Kidney tubule cell (primary cell): ENCODE data around the gene MYL7.
A peak's percentile ranks its signal among the peaks of the same experiment; 100 is the strongest.
"Not testable (repeated sequence)": the region's sequence is repeated elsewhere in the genome, so short reads cannot be mapped to it uniquely, and the experiment has no call there.

Experiments used
- DNase-seq: peaks from one replicate; pipeline ENCODE4 v3.0.0-alpha.2; 2018; ENCODE audit warnings: low spot score

Gene MYL7

GRCh38 chr7:44171901-44172300 is 30.8 kb upstream of the MYL7 start:
- not testable (repeated sequence) for DNase-seq

GRCh38 chr7:44167920-44168319 is 26.8 kb upstream of the MYL7 start:
- no peak for DNase-seq

- peak; percentile 90 for DNase-seq
Measured at GRCh38 chr7:44163591-44163990, 22.5 kb upstream of the MYL7 start.

GRCh38 chr7:44162785-44163395 is 21.8 kb upstream of the MYL7 start:
- no peak for DNase-seq

GRCh38 chr7:44162179-44162578 is 21.0 kb upstream of the MYL7 start:
- DNase-seq = no peak

GRCh38 chr7:44161371-44161770 is 20.2 kb upstream of the MYL7 start:
- DNase-seq = no peak

GRCh38 chr7:44159824-44160630 is 18.9 kb upstream of the MYL7 start:
- DNase-seq = no peak

- no peak for DNase-seq
Measured at GRCh38 chr7:44158873-44159631, 17.9 kb upstream of the MYL7 start.

- no peak for DNase-seq
Measured at GRCh38 chr7:44158096-44158872, 17.2 kb upstream of the MYL7 start.

GRCh38 chr7:44157116-44158080 is 16.3 kb upstream of the MYL7 start:
- no peak for DNase-seq

GRCh38 chr7:44156453-44157010 is 15.4 kb upstream of the MYL7 start:
- DNase-seq = no peak

- DNase-seq = no peak
Measured at GRCh38 chr7:44155191-44156185, 14.4 kb upstream of the MYL7 start.

GRCh38 chr7:44154703-44155102 is 13.6 kb upstream of the MYL7 start:
- DNase-seq = no peak

- no peak for DNase-seq
Measured at GRCh38 chr7:44153948-44154335, 12.8 kb upstream of the MYL7 start.

- DNase-seq = no peak
Measured at GRCh38 chr7:44152971-44153947, 12.1 kb upstream of the MYL7 start.

- no peak for DNase-seq
Measured at GRCh38 chr7:44151956-44152355, 10.8 kb upstream of the MYL7 start.

GRCh38 chr7:44150966-44151941 is 10.1 kb upstream of the MYL7 start:
- no peak for DNase-seq
